Spleen (tissue), 7 donors: ENCODE data around the gene MYO1D.

ENCODE experiments used
- CTCF ChIP-seq, 11 experiments: fragments of 200-600 bp in 7 of 11; fragments of 450-650 bp in 4 of 11; sonication (generic) in 4 of 11; IDR thresholded peaks in 8 of 11; conservative IDR thresholded peaks in 3 of 11; 1 replicate in 7 of 11; 2 replicates in 4 of 11; pipeline versions ENCODE4 v1.4.0 to v1.8.0; 2016 to 2021; ENCODE audit warnings: antibody characterized with exemption in 11 of 11, inconsistent platforms in 4 of 11, mild to moderate bottlenecking in 1 of 11
- POLR2A ChIP-seq, 3 donors: fragments of 450-650 bp; IDR thresholded peaks; one replicate each; pipeline ENCODE4 v1.5.1; 2017; ENCODE audit warnings: antibody characterized with exemption in 3 of 3, mild to moderate bottlenecking in 1 of 3
- donor health status: DM: no; HTN: no; CAD: no; lungs with moderate emphysema.
- donor health status: DM: no; HTN: no; CAD: no.
- donor health status: DM: no; HTN: no; CAD: no.

DNA sequence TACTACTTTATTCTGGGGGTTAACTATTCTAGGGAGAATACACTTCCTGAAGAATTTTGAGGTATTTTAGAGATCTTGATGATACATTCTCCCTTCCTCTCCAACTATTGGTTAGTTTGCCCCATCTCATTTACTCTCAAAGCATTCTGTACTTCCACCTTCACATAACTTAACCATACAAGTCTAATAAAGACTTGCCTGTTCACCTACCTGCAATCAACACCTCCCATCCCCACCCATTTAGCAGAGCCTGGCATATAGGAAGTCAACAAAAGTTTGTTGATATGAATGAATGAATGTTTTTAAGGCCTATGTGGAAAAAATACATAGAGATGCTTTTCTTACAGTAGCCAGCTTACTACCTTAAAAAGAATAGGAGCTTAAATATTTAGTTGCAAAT is 50.8 kb downstream of the MYO1D start:
- TF ChIP-seq POLR2A (IDR thresholded peaks at IDR 0.05) (no peak), CTCF (IDR thresholded peaks at IDR 0.05 in 8 of 11, conservative IDR thresholded peaks at IDR 0.05 in 3 of 11) (no peak)
